HepG2 (cell line): ENCODE data around the gene ESYT3.

Experiments
- DNMT1 ChIP-seq: sonication (generic); formaldehyde crosslinking; IDR thresholded peaks from 2 replicates; pipeline ENCODE4 v1.5.1; 2020; ENCODE audit warnings: mild to moderate bottlenecking, missing genetic modification reagents
- TSC22D2 ChIP-seq: sonication (generic); formaldehyde crosslinking; IDR thresholded peaks from 2 replicates; pipeline ENCODE4 v1.5.1; 2020; ENCODE audit warnings: missing genetic modification reagents, mild to moderate bottlenecking, borderline replicate concordance
- ZNF317 ChIP-seq: sonication (generic); formaldehyde crosslinking; IDR thresholded peaks from 2 replicates; pipeline ENCODE4 v1.5.0; 2020; ENCODE audit warnings: mild to moderate bottlenecking, missing genetic modification reagents
- ZNF574 ChIP-seq: sonication (generic); formaldehyde crosslinking; IDR thresholded peaks from 2 replicates; pipeline ENCODE4 v1.4.0; 2020; ENCODE audit warnings: missing genetic modification reagents

- TF ChIP-seq ZNF317 (CRISPR knock-in tag) (no peak), TSC22D2 (CRISPR knock-in tag) (no peak), DNMT1 (CRISPR knock-in tag) (no peak), ZNF574 (CRISPR knock-in tag) (no peak)
These were observed 63.4 kb downstream of the ESYT3 start for GRCh38 chr3:138497851-138498250.
